Loucy (cell line): ENCODE results near the gene MANSC1.
"Not testable (repeated sequence)": the region's sequence is repeated elsewhere in the genome, so short reads cannot be mapped to it uniquely, and the experiment has no call there.

Experiments
- H2AFZ ChIP-seq: fragments of 200-600 bp; sonication (generic); 2 replicates; pipeline ENCODE4 v1.6.0; 2016; ENCODE audit warnings: antibody characterized with exemption, mild to moderate bottlenecking, low read length, moderate library complexity
- H3F3A ChIP-seq: fragments of 200-600 bp; 2 replicates; pipeline ENCODE4 v1.6.0; 2016; ENCODE audit warnings: antibody characterized with exemption, low read depth, mild to moderate bottlenecking
- H3K27me3 ChIP-seq: fragments of 200-600 bp; sonication (generic); 2 replicates; pipeline ENCODE4 v1.6.1; 2014; ENCODE audit warnings: low read length, mild to moderate bottlenecking; ENCODE audit not compliant: insufficient read depth, poor library complexity, severe bottlenecking
- H3K36me3 ChIP-seq: fragments of 200-600 bp; sonication (generic); 2 replicates; pipeline ENCODE4 v1.6.1; 2016; ENCODE audit warnings: low read length; ENCODE audit not compliant: insufficient read depth
- H3K4me1 ChIP-seq: fragments of 200-600 bp; sonication (generic); 2 replicates; pipeline ENCODE4 v1.5.1; 2014; ENCODE audit warnings: low read length, mild to moderate bottlenecking; ENCODE audit not compliant: insufficient read depth, poor library complexity, severe bottlenecking
- H3K4me2 ChIP-seq: fragments of 200-600 bp; sonication (generic); 2 replicates; pipeline ENCODE4 v1.6.0; 2014; ENCODE audit warnings: antibody characterized with exemption, low read length, low read depth, mild to moderate bottlenecking; ENCODE audit not compliant: poor library complexity, severe bottlenecking
- H3K4me3 ChIP-seq: fragments of 200-600 bp; sonication (generic); 2 replicates; pipeline ENCODE4 v1.5.1; 2014; ENCODE audit warnings: low read length, mild to moderate bottlenecking, mixed read lengths; ENCODE audit not compliant: poor library complexity, severe bottlenecking
- H3K79me2 ChIP-seq: fragments of 200-600 bp; sonication (generic); 2 replicates; pipeline ENCODE4 v1.6.1; 2014; ENCODE audit warnings: low read length; ENCODE audit not compliant: insufficient read depth
- H3K9ac ChIP-seq: fragments of 200-600 bp; sonication (generic); 2 replicates; pipeline ENCODE4 v1.6.0; 2014; ENCODE audit warnings: mild to moderate bottlenecking, low read depth, low read length, moderate library complexity; ENCODE audit not compliant: poor library complexity, severe bottlenecking
- H3K9me2 ChIP-seq: fragments of 200-600 bp; sonication (generic); replicated peaks from 2 replicates; pipeline ENCODE4 v1.6.1; 2016; ENCODE audit warnings: low read depth, low read length, mixed read lengths
- H3K9me3 ChIP-seq: fragments of 200-600 bp; sonication (generic); 2 replicates; pipeline ENCODE4 v1.6.1; 2014; ENCODE audit warnings: mild to moderate bottlenecking, antibody characterized with exemption, low read length, low read depth; ENCODE audit not compliant: insufficient read depth
- H4K20me1 ChIP-seq: fragments of 200-600 bp; sonication (generic); 2 replicates; pipeline ENCODE4 v1.6.0; 2014; ENCODE audit warnings: antibody characterized with exemption, low read length, mild to moderate bottlenecking; ENCODE audit not compliant: insufficient read depth, poor library complexity, severe bottlenecking
- CTCF ChIP-seq: fragments of 200-600 bp; sonication (generic); conservative IDR thresholded peaks from 2 replicates; pipeline ENCODE4 v1.5.1; 2014; ENCODE audit warnings: mild to moderate bottlenecking, antibody characterized with exemption, low read length
- EZH2phosphoT487 ChIP-seq: fragments of 200-600 bp; IDR thresholded peaks from 2 replicates; pipeline ENCODE4 v1.6.1; 2018; ENCODE audit warnings: antibody characterized with exemption, mild to moderate bottlenecking, moderate library complexity, borderline replicate concordance

The MANSC1 gene

GRCh38 chr12:12315838-12316237 lies 34.2 kb downstream of the MANSC1 start:
- Histone ChIP-seq H2AFZ (no peak overlapping the region), H3K4me3 (no peak overlapping the region), H3K36me3 (no peaks in the 10 kb centered on the region), H3K4me2 (no peak overlapping the region), H3K9me2 (no peaks in the 10 kb centered on the region), H3K79me2 (no peaks in the 10 kb centered on the region), H3K27me3 (no peaks in the 10 kb centered on the region), H3F3A (no peaks in the 10 kb centered on the region), H3K9ac (no peak overlapping the region), H3K9me3 (no peaks in the 10 kb centered on the region), H3K4me1 (no peaks in the 10 kb centered on the region), H4K20me1 (no peaks in the 10 kb centered on the region)
- TF ChIP-seq CTCF: no peak
- no peak for TF ChIP-seq EZH2phosphoT487

GRCh38 chr12:12310695-12311094 lies 39.3 kb downstream of the MANSC1 start:
- H3K79me2 ChIP-seq, H3K4me1 ChIP-seq, H3K4me2 ChIP-seq, H4K20me1 ChIP-seq, H3K9ac ChIP-seq, H3K27me3 ChIP-seq, H3F3A ChIP-seq, H3K4me3 ChIP-seq, H3K36me3 ChIP-seq, H3K9me3 ChIP-seq, H2AFZ ChIP-seq, H3K9me2 ChIP-seq: not testable (repeated sequence)

GRCh38 chr12:12305568-12306300 lies 44.3 kb downstream of the MANSC1 start:
- H3K9ac ChIP-seq: no peak overlapping the region
- no peak for TF ChIP-seq CTCF
- TF ChIP-seq EZH2phosphoT487: no peak
- no peak overlapping the region for H3K4me2 ChIP-seq
- no peak overlapping the region for H2AFZ ChIP-seq
- no peaks in the 10 kb centered on the region for H3K9me2 ChIP-seq
- no peaks in the 10 kb centered on the region for H3K4me1 ChIP-seq
- H3K4me3 ChIP-seq: no peak overlapping the region
- no peaks in the 10 kb centered on the region for H3K9me3 ChIP-seq
- H3F3A ChIP-seq: no peaks in the 10 kb centered on the region
- H4K20me1 ChIP-seq: no peaks in the 10 kb centered on the region
- no peaks in the 10 kb centered on the region for H3K27me3 ChIP-seq
- H3K36me3 ChIP-seq: no peaks in the 10 kb centered on the region
- no peaks in the 10 kb centered on the region for H3K79me2 ChIP-seq

- Histone ChIP-seq H2AFZ (no peak overlapping the region), H4K20me1 (no peaks in the 10 kb centered on the region), H3K4me1 (no peaks in the 10 kb centered on the region), H3K9me2 (no peaks in the 10 kb centered on the region), H3K4me3 (no peak overlapping the region), H3K36me3 (no peaks in the 10 kb centered on the region), H3K79me2 (no peaks in the 10 kb centered on the region), H3K4me2 (no peak overlapping the region), H3K9ac (no peak overlapping the region), H3K27me3 (no peaks in the 10 kb centered on the region), H3F3A (no peaks in the 10 kb centered on the region), H3K9me3 (no peaks in the 10 kb centered on the region)
- TF ChIP-seq CTCF (no peak), EZH2phosphoT487 (no peak)
Measured at GRCh38 chr12:12302976-12303375, 47.1 kb downstream of the MANSC1 start.
